GM21528 (cell line): Measurements from ENCODE around the gene OR2B6.
"Not testable (repeated sequence)": the region's sequence is repeated elsewhere in the genome, so short reads cannot be mapped to it uniquely, and the experiment has no call there.

ENCODE experiments used
- ATAC-seq: cut with Tn5 transposase; IDR thresholded peaks from one replicate; pipeline ENCODE4 v1.9.1; 2021; ENCODE audit warnings: mild to moderate bottlenecking, moderate library complexity; ENCODE audit not compliant: unreplicated experiment, low FRiP score

The OR2B6 gene

DNA sequence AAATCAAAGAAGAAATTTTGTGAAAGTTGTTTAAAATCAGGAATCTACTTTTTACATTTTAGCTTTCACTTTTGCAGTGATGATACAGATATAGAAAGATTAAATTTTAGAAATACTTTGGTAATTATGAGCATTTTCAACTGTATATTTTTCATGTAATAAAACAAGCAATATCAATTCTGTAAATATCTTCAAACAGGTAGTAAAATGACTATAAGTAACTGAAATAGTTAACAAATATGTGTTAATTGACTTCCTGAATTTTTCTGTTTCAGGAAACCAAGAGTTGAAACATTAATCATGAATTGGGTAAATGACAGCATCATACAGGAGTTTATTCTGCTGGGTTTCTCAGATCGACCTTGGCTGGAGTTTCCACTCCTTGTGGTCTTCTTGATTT is at the start of gene OR2B6:
Gene OR2B6 (plus strand): TSS at position 301 of the 400 bp plus-strand sequence. CDS start 0 bp downstream, at position 301.
- ATAC-seq: no peak

DNA sequence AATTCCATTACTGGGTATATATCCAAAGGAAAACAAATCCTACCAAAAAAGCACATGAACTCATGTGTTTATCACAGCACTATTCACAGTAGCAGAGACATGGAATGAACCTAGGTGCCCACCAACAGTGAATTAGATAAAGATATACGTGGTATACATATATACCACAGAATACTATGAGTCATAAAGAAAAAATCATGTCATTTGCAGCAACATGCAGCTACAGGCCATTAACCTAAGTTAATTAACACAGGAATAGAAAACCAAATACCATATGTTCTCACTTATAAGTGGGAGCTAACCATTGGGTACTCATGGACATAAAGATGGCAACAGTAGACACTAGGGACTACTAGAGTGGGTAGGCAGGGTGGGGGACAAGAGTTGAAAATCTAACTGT is 49.0 kb upstream of the OR2B6 start:
- ATAC-seq: no peak

DNA sequence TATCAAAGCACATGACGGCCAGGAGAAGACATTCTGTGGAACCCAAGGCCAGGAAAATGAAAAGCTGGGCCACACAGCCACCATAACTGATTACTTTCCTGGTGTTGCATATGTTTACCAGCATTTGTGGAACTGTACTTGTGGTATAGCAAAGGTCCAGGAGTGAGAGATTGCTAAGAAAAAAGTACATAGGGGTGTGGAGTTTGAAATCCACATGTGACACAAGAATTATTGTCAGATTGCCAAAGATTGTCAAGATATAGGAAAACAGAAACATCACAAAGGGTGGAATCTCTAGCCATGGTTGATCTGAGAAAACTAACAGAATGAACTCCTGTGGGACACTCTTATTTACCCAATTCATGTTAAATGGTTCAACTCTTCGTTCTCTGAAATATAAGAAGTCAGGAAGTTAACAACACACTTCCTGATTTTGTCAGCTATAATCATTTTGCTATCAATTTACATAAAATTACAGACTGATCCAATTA is 45.0 kb upstream of the OR2B6 start, which contains the start of gene OR2B2:
Gene OR2B2 (minus strand): TSS at position 441 of the 491 bp plus-strand sequence. CDS start 77 bp downstream, at position 364.
- no peak for ATAC-seq

DNA sequence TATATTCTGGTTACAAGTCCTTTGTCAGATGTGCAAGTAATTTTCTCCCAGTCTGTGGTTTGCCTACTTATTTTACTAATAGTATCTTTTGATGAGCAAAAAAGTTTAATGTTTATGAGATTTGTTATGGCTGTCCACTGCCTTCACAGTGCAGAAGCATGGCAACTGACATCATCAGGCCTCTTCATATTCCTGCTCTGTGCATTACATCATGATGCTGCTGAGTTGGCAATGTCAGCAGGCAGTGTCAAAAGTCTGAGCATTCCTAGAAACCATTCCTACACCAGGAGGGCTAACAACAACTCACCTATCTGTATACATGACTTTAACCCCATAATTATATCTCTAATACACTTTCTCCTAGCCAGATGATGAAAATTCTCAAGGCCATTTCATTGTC is 34.1 kb upstream of the OR2B6 start:
- ATAC-seq: no peak

DNA sequence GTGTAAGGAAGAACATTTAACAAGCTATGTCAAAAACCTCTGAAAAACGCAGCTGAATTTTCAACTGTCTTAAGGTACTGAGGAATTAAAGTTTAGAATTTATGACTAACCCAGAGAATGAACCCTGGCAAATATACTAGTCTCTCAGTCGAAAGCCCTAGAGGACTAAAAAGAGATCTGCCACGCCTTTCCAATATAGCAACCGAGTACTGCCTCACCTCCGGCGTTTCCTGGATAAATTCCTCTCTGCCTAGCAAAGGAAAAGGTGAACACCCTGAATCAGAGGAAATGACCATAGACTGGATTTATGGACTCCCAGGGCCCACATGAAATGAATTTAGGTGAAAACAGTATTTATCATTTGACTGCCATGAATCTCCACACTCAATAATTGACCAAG is 32.9 kb upstream of the OR2B6 start:
- no peak for ATAC-seq

DNA sequence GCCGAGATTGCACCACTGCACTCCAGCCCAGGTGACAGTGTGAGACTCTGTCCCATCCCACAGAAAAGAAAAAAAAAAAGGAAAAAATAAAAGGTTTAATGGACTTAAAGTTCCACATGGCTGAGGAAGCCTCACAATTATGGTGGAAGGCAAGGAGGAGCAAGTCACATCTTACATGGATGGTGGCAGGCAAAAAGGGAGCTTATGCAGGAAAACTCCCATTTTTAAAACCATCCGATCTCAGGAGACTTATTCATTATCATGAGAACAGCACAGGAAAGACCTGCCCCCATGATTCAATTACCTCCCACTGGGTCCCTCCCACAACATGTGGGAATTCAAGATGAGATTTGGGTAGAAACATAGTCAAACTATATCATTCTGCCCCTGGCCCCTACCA is 29.0 kb upstream of the OR2B6 start:
- not testable (repeated sequence) for ATAC-seq

DNA sequence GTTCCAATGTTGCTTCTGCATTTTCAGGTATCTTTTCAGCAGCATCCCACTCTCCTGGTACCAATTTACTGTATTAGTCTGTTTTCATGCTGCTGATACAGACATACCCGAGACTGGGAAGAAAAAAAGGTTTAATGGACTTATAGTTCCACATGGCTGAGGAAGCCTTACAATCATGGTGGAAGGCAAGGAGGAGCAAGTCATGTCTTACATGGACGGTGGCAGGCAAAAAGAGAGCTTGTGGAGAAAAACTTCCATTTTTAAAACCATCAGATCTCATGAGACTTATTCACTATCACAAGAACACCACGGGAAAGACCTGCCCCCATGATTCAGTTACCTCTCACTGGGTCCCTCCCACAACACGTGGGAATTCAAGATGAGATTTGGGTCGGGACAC is 27.1 kb upstream of the OR2B6 start:
- ATAC-seq: not testable (repeated sequence)

DNA sequence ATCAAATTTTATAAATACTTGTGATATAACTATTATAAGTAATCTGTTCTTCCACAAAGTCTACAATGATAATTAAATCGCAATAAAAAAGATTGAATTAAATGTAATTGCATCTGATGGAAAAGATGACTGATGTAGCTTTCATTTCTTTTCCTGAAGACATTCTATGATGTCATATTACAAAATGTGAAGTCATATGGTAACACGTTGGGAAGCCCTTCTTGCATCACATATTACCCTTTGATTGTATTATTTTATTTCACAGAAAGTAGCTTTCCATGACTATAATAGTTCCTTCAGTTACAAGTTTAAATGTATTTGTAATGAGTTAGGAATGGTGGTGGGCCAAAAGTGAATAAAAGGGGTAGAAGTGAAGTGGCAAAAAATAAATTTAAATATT is 25.8 kb upstream of the OR2B6 start:
- no peak for ATAC-seq

DNA sequence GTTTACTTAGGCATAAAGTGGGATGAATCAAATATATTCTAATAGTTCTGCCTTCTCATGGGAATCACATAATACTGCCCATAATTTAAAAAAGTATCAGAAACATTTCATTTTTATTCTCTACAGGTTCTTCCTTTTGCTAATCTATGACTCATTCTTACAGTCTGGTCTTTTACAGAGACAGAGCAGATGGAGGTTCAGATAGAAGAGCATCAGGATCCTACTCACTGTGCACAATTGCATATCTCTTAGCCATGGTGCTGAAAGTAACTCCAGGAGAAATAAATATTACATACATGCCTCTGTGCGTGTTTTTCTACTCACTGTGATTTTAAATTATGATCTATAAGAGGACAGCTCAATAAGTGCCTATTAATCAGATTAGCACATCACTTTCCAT is 16.3 kb upstream of the OR2B6 start:
- no peak for ATAC-seq

DNA sequence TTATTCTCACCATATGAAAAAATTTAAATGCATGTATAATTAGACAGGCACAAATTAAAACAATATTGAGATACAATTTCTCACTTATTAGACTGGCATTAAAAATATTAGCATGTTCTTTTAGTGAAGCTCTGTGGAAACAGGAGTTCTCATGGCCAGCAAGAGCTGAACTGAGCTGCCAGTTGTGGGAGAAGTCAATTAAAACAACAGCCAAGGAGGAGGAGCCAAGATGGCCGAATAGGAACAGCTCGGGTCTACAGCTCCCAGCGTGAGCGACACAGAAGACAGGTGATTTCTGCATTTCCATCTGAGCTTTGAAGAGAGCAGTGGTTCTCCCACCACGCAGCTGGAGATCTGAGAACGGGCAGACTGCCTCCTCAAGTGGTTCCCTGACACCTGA is 14.0 kb upstream of the OR2B6 start:
- not testable (repeated sequence) for ATAC-seq

DNA sequence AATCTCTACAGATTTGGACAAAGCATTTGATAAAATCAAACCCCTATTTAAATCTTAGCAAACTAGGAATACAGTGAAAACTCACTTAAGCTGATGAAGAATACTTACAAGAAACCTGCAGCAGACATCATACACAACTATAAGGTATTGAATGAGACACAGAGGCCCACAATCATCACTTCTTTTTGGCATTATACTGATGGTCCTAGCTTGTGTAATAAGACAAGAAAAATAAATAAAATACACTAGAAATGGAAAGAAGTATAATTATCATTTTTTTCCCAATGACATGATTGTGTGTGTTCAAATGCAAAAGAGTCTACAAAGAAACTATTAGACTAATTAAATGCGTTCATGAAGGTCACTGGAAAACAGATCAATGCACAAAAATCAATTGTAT is 8.8 kb upstream of the OR2B6 start:
- no peak for ATAC-seq

DNA sequence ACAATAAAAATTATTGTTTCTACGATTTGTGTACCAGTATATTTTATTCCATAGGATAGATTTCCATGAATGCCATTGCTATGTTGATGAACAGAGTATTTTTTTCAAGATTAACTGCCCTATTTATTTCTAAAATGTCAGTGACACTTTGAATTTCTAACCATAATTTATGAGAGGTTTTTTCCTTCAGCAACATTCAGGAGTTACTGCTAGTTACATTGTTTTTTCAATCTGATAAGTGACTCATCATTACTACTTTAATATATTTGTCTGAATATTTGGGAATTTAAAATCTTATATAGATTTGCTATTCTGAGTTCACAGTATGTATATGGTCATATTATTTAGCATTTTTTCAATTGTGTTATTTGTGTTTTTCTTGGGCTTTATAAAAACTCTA is 6.0 kb upstream of the OR2B6 start:
- ATAC-seq: no peak

DNA sequence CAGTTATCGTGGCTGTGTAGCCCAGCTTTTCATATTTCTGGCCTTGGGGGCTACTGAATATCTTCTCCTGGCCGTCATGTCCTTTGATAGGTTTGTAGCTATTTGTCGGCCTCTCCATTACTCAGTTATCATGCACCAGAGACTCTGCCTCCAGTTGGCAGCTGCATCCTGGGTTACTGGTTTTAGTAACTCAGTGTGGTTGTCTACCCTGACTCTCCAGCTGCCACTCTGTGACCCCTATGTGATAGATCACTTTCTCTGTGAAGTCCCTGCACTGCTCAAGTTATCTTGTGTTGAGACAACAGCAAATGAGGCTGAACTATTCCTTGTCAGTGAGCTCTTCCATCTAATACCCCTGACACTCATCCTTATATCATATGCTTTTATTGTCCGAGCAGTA is 475 bp downstream of the OR2B6 start:
- ATAC-seq: no peak

DNA sequence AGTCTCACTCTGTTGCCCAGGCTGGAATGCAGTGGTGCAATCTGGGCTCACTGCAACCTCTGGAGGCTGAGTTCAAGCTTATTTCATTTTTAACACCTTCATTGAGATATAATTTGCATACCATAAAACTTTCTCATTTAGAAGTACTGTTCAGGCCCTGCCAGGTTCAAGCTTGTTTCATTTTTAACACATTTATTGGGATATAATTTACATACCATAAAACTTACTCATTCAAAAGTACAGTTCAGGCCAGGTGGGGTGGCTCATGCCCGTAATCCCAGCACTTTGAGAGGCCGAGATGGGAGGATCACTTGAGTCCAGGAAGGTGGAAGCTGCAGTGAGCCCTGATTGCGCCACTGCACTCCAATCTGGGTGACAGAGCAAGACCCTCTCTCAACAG is 5.5 kb downstream of the OR2B6 start:
- ATAC-seq: no peak

DNA sequence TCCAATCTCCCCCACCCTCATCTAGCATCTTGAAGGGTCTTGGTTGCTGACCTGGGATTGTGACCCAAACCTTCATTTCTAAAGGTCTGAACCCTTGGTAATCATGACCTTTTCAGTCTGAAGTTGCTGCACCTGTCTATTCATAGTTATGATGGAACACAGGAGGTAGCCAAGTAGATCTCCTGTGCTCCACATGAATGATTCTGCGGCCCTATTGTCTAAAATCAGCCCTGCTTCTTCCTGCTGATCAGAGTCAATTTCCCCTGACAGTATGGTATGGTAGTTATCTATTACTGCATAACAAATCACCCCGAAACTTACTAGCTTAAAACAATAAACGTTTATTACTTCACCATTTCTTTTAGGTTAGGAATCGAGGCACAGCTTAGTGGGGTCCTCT is 9.0 kb downstream of the OR2B6 start:
- no peak for ATAC-seq

DNA sequence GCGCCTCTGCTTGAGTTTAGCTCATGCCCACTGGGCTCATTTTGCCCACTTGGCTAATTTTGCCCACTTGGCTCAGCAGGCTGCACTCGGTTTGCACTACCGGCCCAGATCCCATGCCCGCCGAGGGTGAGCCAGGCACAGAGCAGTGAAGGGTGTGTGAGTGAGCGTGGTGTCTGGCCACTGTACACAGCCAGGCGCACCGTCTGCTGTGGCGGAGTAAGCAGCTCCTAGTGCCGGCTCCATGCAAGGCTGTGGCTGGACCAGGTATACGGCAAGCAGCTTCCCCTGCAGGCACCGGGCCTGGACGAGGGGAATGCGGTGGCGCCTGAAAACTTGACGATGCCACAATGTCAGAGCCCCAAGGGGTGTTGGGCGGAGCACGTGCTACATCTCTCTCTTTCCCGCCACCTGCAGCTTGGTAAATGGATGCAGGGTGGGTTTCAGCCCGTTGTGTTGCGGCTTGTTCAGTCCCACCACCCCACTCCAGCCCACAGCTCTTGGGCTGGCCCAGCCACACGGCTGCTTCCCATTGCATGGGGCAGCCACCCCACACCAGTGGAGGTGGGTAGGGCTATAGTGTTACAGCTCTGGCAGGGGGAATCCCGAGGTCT is 9.9 kb downstream of the OR2B6 start:
- no peak for ATAC-seq

DNA sequence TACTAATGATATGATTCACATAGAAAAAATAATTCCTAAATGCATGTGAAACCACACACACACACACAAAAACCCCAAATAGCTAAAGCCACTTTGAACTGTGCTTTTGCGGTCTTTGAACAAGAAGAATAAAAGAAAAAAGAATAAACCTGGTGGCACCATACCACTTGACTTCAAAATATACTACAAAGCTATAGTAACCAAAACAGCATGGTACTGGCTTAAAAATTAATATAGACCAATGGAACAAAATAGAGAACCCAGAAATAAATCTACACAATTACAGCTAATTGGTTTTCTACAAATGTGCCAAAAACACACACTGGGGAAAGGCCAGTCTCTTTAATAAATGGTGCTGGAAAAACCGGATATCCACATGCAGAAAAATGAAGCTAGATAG is 13.4 kb downstream of the OR2B6 start:
- ATAC-seq: no peak

DNA sequence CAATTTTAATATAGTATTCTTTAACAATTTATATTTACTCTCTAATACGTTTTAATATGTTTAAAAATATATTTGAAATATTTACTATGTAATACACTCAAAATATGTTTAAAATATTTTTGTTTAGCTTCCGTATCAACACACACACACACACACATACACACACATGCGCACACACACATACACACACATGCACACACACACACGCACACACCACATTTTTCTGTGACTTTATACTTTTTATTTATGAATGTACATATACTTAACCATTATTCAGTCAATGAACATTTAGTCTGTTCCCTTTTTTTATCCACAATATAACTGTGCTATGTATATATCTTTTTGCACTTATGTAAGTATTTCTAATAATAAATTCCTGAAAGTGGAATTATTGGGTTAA is 15.7 kb downstream of the OR2B6 start:
- ATAC-seq: no peak

DNA sequence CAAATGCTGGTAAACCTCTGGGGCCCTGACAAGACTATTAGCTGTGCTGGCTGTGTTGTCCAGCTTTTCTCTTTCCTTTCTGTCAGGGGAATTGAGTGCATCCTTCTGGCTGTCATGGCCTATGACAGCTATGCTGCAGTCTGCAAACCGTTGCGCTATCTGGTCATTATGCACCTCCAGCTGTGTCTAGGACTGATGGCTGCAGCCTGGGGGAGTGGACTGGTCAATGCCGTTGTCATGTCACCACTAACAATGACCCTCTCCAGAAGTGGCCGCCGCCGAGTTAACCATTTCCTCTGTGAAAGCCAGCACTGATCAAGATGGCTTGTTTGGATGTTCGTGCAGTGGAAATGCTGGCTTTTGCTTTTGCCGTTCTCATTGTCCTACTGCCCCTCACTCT is 20.3 kb downstream of the OR2B6 start:
- no peak for ATAC-seq

DNA sequence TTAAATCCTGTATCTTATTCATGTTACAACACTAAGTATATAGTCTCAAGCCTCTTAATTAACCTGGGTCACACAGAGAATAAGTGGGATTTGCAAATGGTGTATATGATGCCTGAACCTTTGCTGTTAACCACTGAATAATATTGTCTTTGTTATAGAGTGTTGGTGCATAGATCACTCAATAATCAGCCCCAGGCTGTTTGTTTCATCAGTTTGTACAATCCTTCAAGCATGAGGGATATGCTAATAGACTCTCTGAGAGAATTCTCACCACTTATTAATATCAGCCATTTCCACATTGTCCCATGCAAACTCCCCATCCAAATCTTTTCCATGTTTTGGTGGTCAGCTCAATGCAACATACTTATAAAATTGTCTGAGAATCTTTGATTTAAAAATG is 21.7 kb downstream of the OR2B6 start:
- no peak for ATAC-seq

DNA sequence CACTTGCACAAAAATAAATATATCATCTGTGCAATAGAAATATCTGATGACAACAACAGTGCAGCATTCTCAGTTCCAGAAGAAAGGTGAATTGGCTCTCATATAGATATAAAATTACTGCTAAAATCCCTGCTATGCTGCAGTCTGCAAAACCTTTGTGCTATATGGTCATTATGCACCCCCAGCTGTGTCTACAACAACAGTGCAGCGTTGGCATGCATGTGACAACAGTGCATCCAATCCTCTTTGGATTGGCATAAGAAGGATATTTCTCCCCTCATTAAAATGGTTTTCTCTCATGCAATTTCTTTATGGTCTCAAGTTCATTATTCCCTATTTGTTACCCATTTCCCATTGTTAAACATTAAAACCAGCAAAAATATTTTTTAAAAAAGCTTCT is 23.1 kb downstream of the OR2B6 start:
- ATAC-seq: no peak

DNA sequence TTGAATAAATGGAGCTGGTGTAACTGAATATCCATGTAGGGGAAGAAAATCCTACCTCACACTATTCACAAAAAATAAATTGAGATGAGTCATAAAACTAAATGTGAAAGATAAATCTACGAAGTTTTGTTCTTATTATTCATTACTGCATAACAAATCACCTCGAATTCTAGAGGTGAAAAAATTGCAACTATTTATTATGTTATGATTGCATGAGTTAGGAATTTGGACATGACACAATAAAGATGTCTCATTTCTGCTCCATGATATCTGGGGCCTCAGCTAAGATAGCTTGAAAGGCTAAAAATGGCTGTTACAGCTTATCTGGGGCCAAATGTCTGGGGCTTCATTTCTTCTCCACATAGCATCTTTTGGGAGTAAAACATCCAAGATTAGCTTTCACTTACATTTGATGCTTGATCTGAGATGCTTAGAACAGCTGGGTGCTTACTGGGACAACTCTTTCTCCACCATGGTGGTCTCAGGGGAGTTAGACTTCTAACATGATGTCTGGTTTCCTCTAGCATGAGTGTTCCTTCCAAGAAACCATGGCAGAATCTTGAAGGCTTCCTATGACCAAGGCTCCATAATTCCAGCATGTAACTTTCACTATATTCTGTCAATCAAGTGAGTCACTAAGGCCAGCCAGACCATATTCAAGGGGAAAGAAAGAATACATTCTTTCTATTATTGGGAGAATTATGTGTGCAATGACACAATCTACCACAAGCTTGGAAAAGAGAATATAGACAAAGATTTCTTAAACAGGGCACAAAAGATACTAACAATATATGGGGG is 30.1 kb downstream of the OR2B6 start:
- ATAC-seq: no peak
